HepG2 (cell line): ENCODE measurements around the gene MAPK10. TPM values are rescaled to one million over a fixed set of nuclear protein-coding genes. Genes with fewer than 3 reads are reported as not detected.

Source experiments
- ATAC-seq: fragments of 200-7000 bp; cut with Tn5 transposase; 3 replicates; pipeline ENCODE4 v1.9.1; 2020; ENCODE audit warnings: mild to moderate bottlenecking, moderate library complexity
- BruUV-seq: library from RNA; stranded (reverse); fragments of 400-500 nt; replicated peaks from 2 replicates; lab custom pipeline; 2021; lab: Mats Ljungman, UMichigan
- CTCF ChIA-PET: fragments of 300-600 bp; formaldehyde crosslinking; extraction: SDS; loops from one replicate; lab custom pipeline; 2021; ENCODE audit warnings: low total read pairs, inconsistent platforms, low intra/inter-chr PET ratio; lab: Yijun Ruan, JAX
- POLR2A ChIA-PET: fragments of 350-600 bp; sonication (Branson Sonifier 250); formaldehyde crosslinking; loops from one replicate; lab custom pipeline; 2020; ENCODE audit warnings: antibody characterized with exemption, inconsistent platforms; lab: Yijun Ruan, JAX
- DNase-seq: peaks from one replicate; pipeline ENCODE4 v3.0.0-alpha.2; 2015; ENCODE audit warnings: low spot score
- FAIRE-seq: peaks from 3 replicates; lab custom pipeline; 2011; peaks lifted over from hg19 to GRCh38; lab: Jason Lieb, UNC
- H2AFZ ChIP-seq: one replicate; pipeline ENCODE4 v1.6.1; 2011; ENCODE audit warnings: low read length, inconsistent platforms
- H3K27ac ChIP-seq: fragments of 300-600 bp; 3 replicates; pipeline ENCODE4 v1.8.0; 2011; ENCODE audit warnings: mixed run types, mild to moderate bottlenecking, mixed read lengths, low read length, inconsistent platforms; ENCODE audit not compliant: insufficient read depth; ENCODE audit errors: extremely low read length
- H3K27me3 ChIP-seq, 2 experiments: fragments of 200-600 bp in 1 of 2; 2 replicates in 1 of 2; 3 replicates in 1 of 2; pipeline versions ENCODE4 v1.6.0 to v1.8.0; 2011; ENCODE audit warnings: low read length in 2 of 2, mild to moderate bottlenecking in 2 of 2, moderate library complexity in 2 of 2, inconsistent platforms in 1 of 2; ENCODE audit not compliant: insufficient read depth in 2 of 2, control insufficient read depth in 1 of 2
- H3K36me3 ChIP-seq, 2 experiments: fragments of 200-600 bp in 1 of 2; replicated peaks in 1 of 2; 2 replicates in 1 of 2; 3 replicates in 1 of 2; pipeline versions ENCODE4 v1.5.1 to v1.8.0; 2011; ENCODE audit warnings: low read length in 2 of 2, inconsistent platforms in 1 of 2; ENCODE audit not compliant: insufficient read depth in 2 of 2, control insufficient read depth in 1 of 2
- H3K4me1 ChIP-seq: 2 replicates; pipeline ENCODE4 v1.5.1; 2012; ENCODE audit warnings: low read length, inconsistent platforms; ENCODE audit not compliant: insufficient read depth
- H3K4me2 ChIP-seq: 2 replicates; pipeline ENCODE4 v1.6.0; 2011; ENCODE audit warnings: low read depth, low read length, inconsistent platforms
- H3K4me3 ChIP-seq, 3 experiments: fragments of 200-600 bp in 1 of 3; sonication (generic), shearing (Covaris generic) in 1 of 3; replicated peaks in 1 of 3; 2 replicates each; pipeline ENCODE4 v1.5.1; 2011 to 2016; ENCODE audit warnings: low read length in 3 of 3, inconsistent platforms in 2 of 3, low read depth in 2 of 3, mild to moderate bottlenecking in 2 of 3, control low read depth in 1 of 3, mixed read lengths in 1 of 3; ENCODE audit not compliant: insufficient read depth in 1 of 3
- H3K79me2 ChIP-seq: one replicate; pipeline ENCODE4 v1.6.1; 2011; ENCODE audit warnings: low read length, inconsistent platforms; ENCODE audit not compliant: insufficient read depth
- H3K9ac ChIP-seq: 2 replicates; pipeline ENCODE4 v1.6.0; 2011; ENCODE audit warnings: mild to moderate bottlenecking, low read depth, low read length, inconsistent platforms; ENCODE audit not compliant: insufficient read depth
- H3K9me3 ChIP-seq: 2 replicates; pipeline ENCODE4 v1.5.1; 2012; ENCODE audit warnings: mild to moderate bottlenecking, low read length
- H4K20me1 ChIP-seq: 2 replicates; pipeline ENCODE4 v1.6.0; 2011; ENCODE audit warnings: inconsistent platforms, mild to moderate bottlenecking, low read length, moderate library complexity; ENCODE audit not compliant: insufficient read depth
- BRD4 ChIP-seq: sonication (generic); formaldehyde crosslinking; IDR thresholded peaks from 2 replicates; pipeline ENCODE4 v1.4.0; 2020; ENCODE audit warnings: missing genetic modification reagents
- MBNL3 ChIP-seq: fragments of 250-450 bp; sonication (Bioruptor Pico); conservative IDR thresholded peaks from 2 replicates; pipeline ENCODE4 v1.8.0; 2022; ENCODE audit warnings: mild to moderate bottlenecking, inconsistent platforms
- MLLT10 ChIP-seq: sonication (generic); formaldehyde crosslinking; IDR thresholded peaks from 2 replicates; pipeline ENCODE4 v1.4.0; 2020; ENCODE audit warnings: missing genetic modification reagents
- PRDM15 ChIP-seq: sonication (generic); formaldehyde crosslinking; IDR thresholded peaks from 2 replicates; pipeline ENCODE4 v1.4.0; 2020; ENCODE audit warnings: missing genetic modification reagents
- SMAD3 ChIP-seq: sonication (generic); formaldehyde crosslinking; IDR thresholded peaks from 2 replicates; pipeline ENCODE4 v1.4.0; 2020; ENCODE audit warnings: missing genetic modification reagents
- TCF7L2 ChIP-seq: IDR thresholded peaks from 2 replicates; pipeline ENCODE4 v1.6.1; 2011; ENCODE audit warnings: mild to moderate bottlenecking, low read depth, low read length, moderate library complexity
- TEAD3 ChIP-seq: optimal IDR thresholded peaks from 2 replicates; pipeline ENCODE3; 2016; ENCODE audit warnings: borderline replicate concordance
- U2AF2 ChIP-seq: fragments of 200-400 bp; formaldehyde crosslinking; IDR thresholded peaks from 2 replicates; pipeline ENCODE4 v1.6.1; 2017; ENCODE audit warnings: low read depth, mild to moderate bottlenecking, low read length
- ZNF350 ChIP-seq: sonication (generic); formaldehyde crosslinking; IDR thresholded peaks from 2 replicates; pipeline ENCODE4 v1.4.0; 2020; ENCODE audit warnings: mild to moderate bottlenecking, low read depth, missing genetic modification reagents, borderline replicate concordance
- ZNF564 ChIP-seq: sonication (generic); formaldehyde crosslinking; IDR thresholded peaks from 2 replicates; pipeline ENCODE4 v1.8.1; 2023; ENCODE audit warnings: mild to moderate bottlenecking, missing genetic modification reagents
- ZNF674 ChIP-seq: sonication (generic); formaldehyde crosslinking; IDR thresholded peaks from 2 replicates; pipeline ENCODE4 v1.5.0; 2020; ENCODE audit warnings: low read depth, mild to moderate bottlenecking, missing genetic modification reagents
- ZNF772 ChIP-seq: sonication (generic); formaldehyde crosslinking; IDR thresholded peaks from 2 replicates; pipeline ENCODE4 v1.5.0; 2020; ENCODE audit warnings: mild to moderate bottlenecking, missing genetic modification reagents
- WGBS: methylation state at CpG from one replicate; pipeline ENCODE4 v1.1.6; 2017; ENCODE audit warnings: low lambda C conversion rate; 5-methylcytosine and 5-hydroxymethylcytosine counted together
- in situ Hi-C: cut with HindIII; loops from 2 replicates; pipeline ENCODE4 v1.10.0; 2017; ENCODE audit warnings: low pct_unique_long_range_greater_than_20kb; ENCODE audit not compliant: extremely low pct_ligation_motif_present
- intact Hi-C: fragments of 100-400 bp; cut with micrococcal nuclease; formaldehyde crosslinking; loops from one replicate; pipeline ENCODE4 v1.10.0; 2022; ENCODE audit not compliant: unreplicated experiment
- polyA plus RNA-seq, 8 experiments: library from polyadenylated mRNA; depleted of rRNA in 3 of 8; stranded (reverse) in 7 of 8; unstranded in 1 of 8; fragments of >200 nt; fragmentation: Illumina TruSeq in 4 of 8; extraction: Trizol in 4 of 8; gene quantifications; 2 replicates each; pipeline versions ENCODE4 v1.2.1 to v1.2.3, GENCODE V29; 2011 to 2016; ENCODE audit warnings: low read depth in 4 of 8, missing spikeins in 1 of 8, mixed read lengths in 1 of 8; ENCODE audit not compliant: insufficient read depth in 1 of 8
- total RNA-seq, 5 experiments: library from RNA; depleted of rRNA; stranded (reverse); fragments of >200 nt; fragmentation: Illumina TruSeq; extraction: Trizol; gene quantifications; 2 replicates each; pipeline ENCODE4 v1.2.3, GENCODE V29; 2016; ENCODE audit warnings: low read depth in 1 of 5
- TF ChIP-seq, protein P1 (sequence below): IDR thresholded peaks from 2 replicates; pipeline ENCODE4 v1.6.1; 2016; ENCODE audit warnings: low read depth, borderline replicate concordance
- TF ChIP-seq, protein P2 (sequence below): conservative IDR thresholded peaks from 2 replicates; pipeline ENCODE4 v1.6.1; 2018; ENCODE audit warnings: missing genetic modification reagents

The MAPK10 gene
- total and polyA plus RNA-seq, 2 of the 13 experiments (the other 11 are each of a cell fraction or from before 2014, with no cell fraction given): not detected

- BruUV-seq: no TSS peak
- Histone ChIP-seq H3K9me3 (no peaks in the 10 kb centered on the region), H3K4me2 (no peak overlapping the region), H3K27me3 (no peaks in the 10 kb centered on the region), H3K4me1 (no peaks in the 10 kb centered on the region), H3K4me3 (no peak overlapping the region), H3K79me2 (no peaks in the 10 kb centered on the region), H2AFZ (no peak overlapping the region), H3K36me3 (no peaks in the 10 kb centered on the region), H3K27ac (no peak overlapping the region), H3K9ac (no peak overlapping the region), H4K20me1 (no peaks in the 10 kb centered on the region)
- in situ Hi-C loops (no loop called here), intact Hi-C loops (no loop called here)
- ChIA-PET POLR2A (no interaction called here), CTCF (no interaction called here)
- no peak for FAIRE-seq
- 0% methylated on average over 4 of the region's 4 CpGs for WGBS
- ATAC-seq: no peak
- no peak for TF ChIP-seq TEAD3 (CRISPR knock-in tag)
- no peak for TF ChIP-seq MLLT10 (CRISPR knock-in tag)
- no peak for TF ChIP-seq ZNF350
- no peak for TF ChIP-seq BRD4
- TF ChIP-seq, protein P1, sequence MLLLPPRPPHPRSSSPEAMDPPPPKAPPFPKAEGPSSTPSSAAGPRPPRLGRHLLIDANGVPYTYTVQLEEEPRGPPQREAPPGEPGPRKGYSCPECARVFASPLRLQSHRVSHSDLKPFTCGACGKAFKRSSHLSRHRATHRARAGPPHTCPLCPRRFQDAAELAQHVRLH (CRISPR knock-in tag): no peak
- TF ChIP-seq U2AF2: no peak
- TF ChIP-seq PRDM15 (CRISPR knock-in tag): no peak
- TF ChIP-seq TCF7L2: no peak
- no peak for TF ChIP-seq SMAD3
- TF ChIP-seq ZNF674: no peak
- TF ChIP-seq, protein P2, sequence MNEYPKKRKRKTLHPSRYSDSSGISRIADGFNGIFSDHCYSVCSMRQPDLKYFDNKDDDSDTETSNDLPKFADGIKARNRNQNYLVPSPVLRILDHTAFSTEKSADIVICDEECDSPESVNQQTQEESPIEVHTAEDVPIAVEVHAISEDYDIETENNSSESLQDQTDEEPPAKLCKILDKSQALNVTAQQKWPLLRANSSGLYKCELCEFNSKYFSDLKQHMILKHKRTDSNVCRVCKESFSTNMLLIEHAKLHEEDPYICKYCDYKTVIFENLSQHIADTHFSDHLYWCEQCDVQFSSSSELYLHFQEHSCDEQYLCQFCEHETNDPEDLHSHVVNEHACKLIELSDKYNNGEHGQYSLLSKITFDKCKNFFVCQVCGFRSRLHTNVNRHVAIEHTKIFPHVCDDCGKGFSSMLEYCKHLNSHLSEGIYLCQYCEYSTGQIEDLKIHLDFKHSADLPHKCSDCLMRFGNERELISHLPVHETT (CRISPR knock-in tag): no peak
- TF ChIP-seq ZNF564 (CRISPR knock-in tag): no peak
- TF ChIP-seq MBNL3 (CRISPR knock-in tag): no peak
- no peak for TF ChIP-seq ZNF772 (CRISPR knock-in tag)
- DNase-seq: no peak
These were observed 204.1 kb downstream of the MAPK10 start for GRCh38 chr4:86155766-86156165.
